COLO668 (cell line): ENCODE data around the gene C5orf34.
"Not testable (repeated sequence)": the region's sequence is repeated elsewhere in the genome, so short reads cannot be mapped to it uniquely, and the experiment has no call there.

ENCODE experiments used
- DNase-seq: peaks from one replicate; lab custom pipeline; 2025; ENCODE audit not compliant: unreplicated experiment; lab: John Stamatoyannopoulos, UW

Gene C5orf34

DNA sequence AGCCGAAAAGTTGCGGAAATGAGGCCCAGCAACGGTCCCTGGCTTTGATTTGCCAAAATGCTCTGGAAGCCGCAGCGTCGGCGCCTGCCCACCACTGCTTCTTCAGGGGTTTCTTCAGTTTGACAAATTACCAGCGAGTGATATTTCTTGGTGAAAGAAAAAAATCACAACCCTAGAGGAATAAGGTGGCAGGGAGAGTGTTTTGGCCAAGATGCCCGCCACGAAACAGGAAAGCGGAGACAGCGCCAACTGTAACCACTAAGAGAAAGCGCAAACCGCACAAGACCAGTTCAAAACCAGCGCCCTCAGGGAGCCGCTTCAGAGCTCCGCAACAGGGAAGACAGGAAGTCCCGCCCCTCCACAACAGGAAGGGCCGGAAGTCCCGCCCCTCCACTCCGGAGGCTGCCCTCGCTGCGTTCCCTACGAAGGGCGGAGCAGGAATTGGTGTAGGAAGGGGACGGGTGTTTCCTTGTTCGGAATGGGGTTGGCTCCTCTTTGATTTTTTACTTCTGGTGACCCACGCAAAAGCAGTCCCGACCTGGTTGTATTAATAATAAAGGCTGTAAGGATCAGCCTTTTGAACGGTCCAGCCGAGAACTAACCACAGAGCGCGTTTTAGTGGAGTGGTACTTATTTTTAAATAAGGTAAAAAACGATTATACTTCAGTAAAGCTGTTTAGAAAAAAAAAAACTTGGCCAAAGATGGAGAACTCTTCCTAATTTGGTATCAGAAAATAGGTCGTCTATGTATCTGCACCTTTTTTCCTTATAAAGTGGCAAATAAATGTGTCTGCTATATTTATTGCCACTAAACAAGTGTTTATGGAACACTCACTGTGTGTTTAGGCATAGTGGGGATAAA, at the start of gene C5orf34:
Gene C5orf34, minus strand, starts transcription at position 333 of the 862 bp plus-strand sequence. CDS start 5,809 bp downstream, outside the sequence.
- peak; percentile 98 for DNase-seq

DNA sequence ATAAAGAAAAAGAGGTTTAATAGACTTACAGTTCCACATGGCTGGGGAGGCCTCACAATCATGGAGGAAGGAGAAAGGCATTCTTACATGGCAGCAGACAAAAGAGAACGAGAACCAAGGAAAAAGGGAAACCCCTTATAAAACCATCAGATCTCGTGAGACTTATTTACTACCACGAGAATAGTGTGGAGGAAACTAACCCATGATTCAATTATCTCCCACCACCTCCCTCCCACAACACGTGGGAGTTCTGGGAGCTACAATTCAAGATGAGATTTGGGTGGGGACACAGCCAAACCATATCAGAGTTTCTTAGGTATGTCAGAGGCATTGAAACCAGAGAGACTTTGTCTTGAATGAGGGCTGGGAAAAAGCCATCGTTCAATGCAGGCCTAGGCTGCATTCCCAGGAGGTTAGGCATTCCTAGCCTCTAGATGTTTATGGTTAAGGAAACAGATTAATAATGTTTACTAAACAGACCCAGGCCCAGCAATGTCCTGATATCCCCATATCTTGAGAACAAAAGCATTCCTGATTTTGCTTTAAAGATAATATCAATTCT, 49.4 kb upstream of the C5orf34 start:
- no peak for DNase-seq

DNA sequence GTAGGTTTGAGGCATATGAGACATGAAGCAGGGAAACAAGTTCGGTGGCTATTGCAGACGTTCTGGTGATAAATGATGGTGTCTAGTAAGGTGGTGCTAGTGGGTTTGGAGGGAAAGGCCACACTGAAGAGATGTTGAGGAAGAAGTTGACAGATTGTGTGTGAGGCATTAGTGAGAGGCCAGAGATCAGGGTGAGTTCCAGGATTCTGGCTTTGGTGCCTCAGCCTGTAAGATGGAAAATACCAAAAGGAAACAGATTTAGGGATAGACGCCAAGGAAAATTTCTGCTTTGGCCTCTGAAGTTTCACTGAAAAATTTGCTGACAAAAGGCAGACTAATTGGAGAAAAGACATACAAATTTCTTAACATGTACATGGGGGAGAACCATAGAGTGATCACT, 48.4 kb upstream of the C5orf34 start:
- DNase-seq = no peak

DNA sequence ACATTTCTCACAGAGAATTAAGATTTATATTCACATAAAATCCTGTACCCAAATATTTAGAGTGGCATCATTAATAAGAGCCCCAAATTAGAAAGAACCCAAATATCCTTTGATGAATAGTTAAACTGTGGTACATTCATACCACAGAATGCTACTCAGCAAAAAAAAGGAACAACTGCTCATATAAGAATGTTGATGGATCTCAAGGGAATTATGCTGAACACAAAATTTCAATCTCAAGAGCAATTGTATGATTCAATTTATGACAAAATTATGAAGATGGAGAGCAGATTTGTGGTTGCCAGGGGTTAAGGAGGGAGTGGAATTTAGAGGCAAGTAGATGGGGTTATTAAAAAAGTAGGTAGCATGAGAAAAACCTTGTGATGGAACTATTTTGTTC, 46.4 kb upstream of the C5orf34 start:
- DNase-seq = no peak

DNA sequence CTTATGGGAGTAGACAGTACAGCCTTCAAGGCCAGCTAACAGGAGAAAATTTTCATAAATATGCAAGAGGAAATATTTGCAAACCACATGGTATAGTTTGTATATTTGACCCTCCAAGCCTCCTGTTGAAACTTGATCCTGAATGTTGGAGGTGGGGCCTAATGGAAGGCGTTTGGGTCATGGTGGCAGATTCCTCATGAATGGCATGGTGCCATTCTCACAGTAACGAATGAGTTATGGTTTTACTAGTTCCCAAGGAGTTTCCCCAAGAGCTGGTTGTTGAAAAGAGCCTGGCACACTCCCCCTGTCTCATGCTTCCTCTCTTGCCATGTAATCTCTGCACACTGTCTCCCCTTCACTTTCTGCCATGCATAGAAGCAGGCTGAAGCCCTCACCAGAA, 45.2 kb upstream of the C5orf34 start:
- no peak for DNase-seq

GRCh38 chr5:43556857-43557542, 42.1 kb upstream of the C5orf34 start, which contains the start of gene PAIP1:
Gene PAIP1 (minus strand): TSS chr5:43557077. CDS start chr5:43556846, 231 bp downstream.
- peak; percentile 95 for DNase-seq

DNA sequence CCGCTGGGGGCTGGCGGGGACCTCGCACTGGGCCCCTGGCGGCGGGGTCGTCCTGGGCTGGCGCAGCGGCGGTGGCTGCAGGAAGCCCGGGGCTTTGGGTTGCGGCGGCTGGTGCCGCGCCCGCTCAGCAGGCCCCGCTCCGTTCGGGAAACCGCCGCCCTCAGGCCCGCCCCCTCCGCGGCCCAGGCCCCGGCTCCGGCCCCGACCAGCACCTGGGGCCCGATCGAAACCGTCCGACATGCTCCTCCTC, 41.6 kb upstream of the C5orf34 start:
- not testable (repeated sequence) for DNase-seq

DNA sequence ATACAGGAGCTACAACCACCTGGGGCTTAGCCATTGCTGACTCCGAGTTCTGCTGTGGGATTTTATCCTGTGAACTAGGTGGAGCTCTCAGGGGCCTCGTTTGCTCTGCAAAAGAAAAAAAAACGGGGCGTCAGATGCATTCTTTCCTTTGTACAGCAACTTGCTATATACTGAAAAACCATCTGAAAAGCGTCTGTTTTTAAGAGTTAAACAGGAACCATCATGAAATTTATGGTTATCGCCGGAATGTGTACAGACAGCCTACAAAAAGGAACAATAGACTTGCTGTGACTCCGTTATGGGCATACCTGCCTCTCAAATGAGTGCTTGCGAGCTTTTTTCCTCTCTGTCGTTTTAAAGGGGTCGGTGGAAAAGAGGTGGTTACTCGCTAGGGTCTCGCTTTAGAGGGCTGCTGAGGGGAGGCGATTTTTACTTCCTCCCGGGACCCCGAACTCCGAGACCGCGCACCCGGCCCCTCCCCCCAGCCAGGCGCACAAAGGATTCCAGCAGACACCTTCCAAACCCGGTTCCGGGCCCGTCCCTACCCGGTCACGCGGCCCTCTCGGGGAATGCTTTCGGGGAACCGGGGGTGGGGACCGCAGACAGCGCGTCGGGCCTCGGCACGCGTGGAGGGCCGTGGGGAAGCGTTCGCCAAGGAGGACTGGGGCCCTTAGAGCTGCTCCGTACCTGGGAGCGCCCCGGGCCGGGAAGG, 41.1 kb upstream of the C5orf34 start:
- peak; percentile 71 for DNase-seq

- no peak for DNase-seq
These were observed 39.5 kb upstream of the C5orf34 start for GRCh38 chr5:43554497-43554896.

DNA sequence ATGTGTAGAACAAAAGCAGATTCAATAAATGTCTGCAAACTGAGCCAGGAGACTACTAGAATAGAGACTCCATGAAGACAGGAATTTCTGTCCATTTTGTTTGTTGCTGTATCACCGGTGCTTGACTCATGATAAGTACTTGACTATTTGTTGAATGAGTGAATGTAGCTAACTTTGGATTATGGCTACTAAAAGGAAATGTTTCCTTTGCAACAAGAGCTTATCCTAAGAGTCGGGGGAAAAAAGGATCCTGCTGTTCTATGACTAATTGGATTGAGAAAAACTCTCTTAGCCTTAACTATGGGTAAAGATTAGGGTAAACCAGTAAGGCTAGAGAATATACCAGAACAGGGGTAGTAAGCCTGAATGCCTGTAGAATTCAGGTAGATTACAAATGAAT, 38.4 kb upstream of the C5orf34 start:
- no peak for DNase-seq

DNA sequence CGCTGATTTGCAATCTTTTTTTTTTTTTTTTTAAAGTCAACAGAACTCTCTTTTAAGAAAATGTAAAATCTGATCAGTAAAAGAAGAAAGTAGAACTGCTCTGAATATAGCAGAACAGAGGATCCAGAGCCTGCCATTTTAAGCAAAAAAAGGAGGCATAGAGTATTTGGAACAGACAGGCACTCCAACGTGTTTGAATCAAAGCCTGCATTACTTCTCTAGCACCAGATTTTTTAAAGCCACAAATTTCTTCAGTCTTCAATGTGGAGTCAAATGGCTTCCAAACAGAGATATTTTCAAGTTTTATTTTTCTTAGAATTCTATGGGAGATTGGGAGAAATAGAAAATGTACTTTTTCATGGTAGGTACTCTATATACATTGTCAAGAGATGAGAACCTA, 36.8 kb upstream of the C5orf34 start:
- no peak for DNase-seq

GRCh38 chr5:43549272-43549671, 34.3 kb upstream of the C5orf34 start:
- DNase-seq = not testable (repeated sequence)

DNA sequence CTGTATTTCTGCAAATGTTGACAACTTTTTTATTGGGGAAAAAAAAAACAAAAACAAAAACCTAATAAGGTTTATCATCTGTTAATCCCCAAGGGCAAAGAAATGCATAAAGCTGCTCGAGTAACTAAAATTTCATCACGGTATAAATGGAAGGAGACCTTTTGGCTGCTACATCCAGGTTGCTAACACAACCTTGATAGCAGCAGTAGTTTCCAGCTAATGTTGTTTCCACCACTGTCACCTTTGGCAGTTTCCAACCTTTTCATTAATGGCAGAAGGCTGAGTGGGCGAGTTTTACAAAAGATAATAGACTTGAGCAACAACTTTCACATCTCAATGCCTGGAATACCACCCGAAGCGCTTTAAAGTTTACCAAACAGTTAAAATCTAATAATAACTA, 33.4 kb upstream of the C5orf34 start:
- no peak for DNase-seq

- DNase-seq = no peak
These were observed 32.6 kb upstream of the C5orf34 start for GRCh38 chr5:43547532-43547931.

DNA sequence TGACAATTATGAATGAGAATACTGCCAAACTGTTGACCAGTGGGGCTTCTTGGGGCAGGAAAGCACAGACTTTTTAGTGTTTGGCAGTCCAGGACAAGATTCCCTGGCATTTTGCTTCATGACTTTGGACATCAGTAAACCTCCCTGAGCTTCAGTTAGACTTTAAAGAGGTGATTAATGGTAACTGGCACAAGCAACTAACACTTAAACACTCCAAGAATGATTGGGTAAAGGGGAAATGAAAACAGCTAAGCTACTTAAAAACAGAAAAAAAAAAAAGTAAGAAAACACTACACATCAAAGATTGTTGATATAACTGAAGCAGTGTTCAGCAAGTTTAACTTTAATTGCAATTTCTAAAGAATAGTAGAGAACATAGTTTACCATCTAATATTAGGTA, 28.5 kb upstream of the C5orf34 start:
- no peak for DNase-seq

DNA sequence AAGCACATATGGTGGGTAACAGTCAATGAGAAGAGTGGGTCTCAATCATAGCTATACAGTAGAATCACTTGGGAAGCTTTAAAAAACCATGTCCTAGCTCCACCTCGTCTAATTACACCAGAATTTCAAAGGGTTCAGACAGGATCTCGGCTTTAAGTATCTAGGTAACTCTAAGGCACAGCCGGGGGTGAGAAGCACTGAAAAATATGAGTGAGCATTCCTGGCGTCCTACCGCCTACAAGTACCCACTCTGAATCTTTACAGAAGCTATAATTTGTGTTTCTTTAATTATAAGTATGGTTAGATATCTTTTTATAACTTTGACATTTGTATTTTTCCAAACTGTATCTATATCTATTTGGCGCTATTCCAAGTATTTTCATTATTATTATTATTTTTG, 25.8 kb upstream of the C5orf34 start:
- no peak for DNase-seq

- DNase-seq = no peak
These were observed 22.0 kb upstream of the C5orf34 start for GRCh38 chr5:43536972-43537371.

- no peak for DNase-seq
These were observed 18.7 kb upstream of the C5orf34 start for GRCh38 chr5:43533646-43534045.

DNA sequence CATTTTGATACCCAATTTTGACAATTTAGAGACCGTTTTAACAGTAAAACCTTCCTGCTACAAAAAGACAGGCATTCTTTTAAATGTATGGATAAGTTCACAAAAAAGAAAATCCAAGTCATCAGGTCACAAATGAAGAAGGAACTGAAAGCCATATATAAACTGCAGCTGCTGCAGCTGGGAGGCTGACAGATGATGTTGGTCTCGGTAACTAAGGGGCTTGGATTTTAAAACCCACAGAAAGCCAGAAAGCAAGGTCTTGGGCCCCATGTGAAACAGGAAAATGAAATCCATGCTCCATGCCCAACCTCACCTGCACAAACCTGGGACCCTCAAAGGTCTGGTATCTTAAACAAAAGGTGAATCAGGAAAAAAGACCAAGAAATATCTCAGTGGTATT, 15.7 kb upstream of the C5orf34 start:
- DNase-seq = no peak

- no peak for DNase-seq
These were observed 8.7 kb upstream of the C5orf34 start for GRCh38 chr5:43523662-43524072.

DNA sequence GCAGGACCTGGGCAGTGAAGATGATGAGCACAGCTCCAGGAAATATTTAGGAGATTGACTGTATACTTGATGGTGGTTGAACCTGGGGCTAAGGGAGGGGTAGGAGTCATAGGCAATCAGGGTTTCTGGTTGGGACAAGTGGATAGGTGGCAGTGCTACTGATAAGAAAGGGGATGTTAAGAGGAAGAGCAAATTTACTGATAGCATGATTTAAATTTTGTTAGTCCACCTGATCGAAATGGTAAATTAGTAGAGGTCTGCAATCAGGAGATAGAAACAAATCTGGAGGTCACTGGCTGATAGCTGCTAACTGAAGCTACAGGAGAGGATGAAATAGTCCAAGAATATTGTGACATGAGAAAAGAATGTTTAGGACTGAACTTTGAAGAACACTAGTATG, 5.7 kb upstream of the C5orf34 start:
- DNase-seq = no peak

DNA sequence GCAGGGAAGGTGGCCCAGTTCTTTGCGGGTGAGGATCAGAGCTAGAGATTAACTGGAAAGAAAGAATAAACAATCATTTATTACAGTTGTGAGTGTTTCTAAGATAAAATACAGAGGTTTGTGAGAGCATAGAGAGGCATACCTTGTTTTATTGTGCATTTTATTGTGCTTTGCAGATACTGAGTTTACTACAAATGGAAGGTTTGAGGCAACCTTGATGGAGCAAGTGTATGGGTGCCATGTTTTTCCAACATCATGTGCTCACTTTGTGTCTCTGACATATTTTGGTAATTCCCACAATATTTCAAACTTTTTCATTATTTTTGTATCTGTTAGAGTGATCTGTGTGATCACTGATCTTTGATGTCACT, 715 bp upstream of the C5orf34 start:
- no peak for DNase-seq
